ENCODE data around the gene TBC1D5. TPM values are rescaled to one million over a fixed set of nuclear protein-coding genes. Genes with fewer than 3 reads are reported as not detected.
"Not testable (repeated sequence)": the region's sequence is repeated elsewhere in the genome, so short reads cannot be mapped to it uniquely, and the experiment has no call there.

Gene TBC1D5
- total RNA-seq, 1 donor from 2014 or later: 74.6 TPM

- Histone ChIP-seq H3K9me3 (no peaks in the 10 kb centered on the region), H3K27ac (no peak overlapping the region), H3K36me3 (no peaks in the 10 kb centered on the region), H3K4me1 (no peaks in the 10 kb centered on the region), H3K27me3 (no peaks in the 10 kb centered on the region), H3K4me3 (no peak overlapping the region)
- DNase-seq (no peak), ATAC-seq (no peak)
- TF ChIP-seq CTCF (IDR thresholded peaks at IDR 0.05): no peak
- intact Hi-C loops (cut with DNase I): no loop called here
Measured at GRCh38 chr3:17129556-17129955, 612.9 kb downstream of the TBC1D5 start.

GRCh38 chr3:17128671-17129070 is 613.8 kb downstream of the TBC1D5 start:
- H3K4me1 ChIP-seq; H3K27me3 ChIP-seq; H3K27ac ChIP-seq; H3K36me3 ChIP-seq; H3K9me3 ChIP-seq; H3K4me3 ChIP-seq; DNase-seq; ATAC-seq; intact Hi-C loops (cut with DNase I): not testable (repeated sequence)

GRCh38 chr3:17125738-17126442 is 616.5 kb downstream of the TBC1D5 start:
- no peak overlapping the region for H3K4me3 ChIP-seq
- intact Hi-C loops (cut with DNase I): no loop called here
- H3K9me3 ChIP-seq: no peaks in the 10 kb centered on the region
- H3K27ac ChIP-seq: no peak overlapping the region
- H3K36me3 ChIP-seq: no peaks in the 10 kb centered on the region
- TF ChIP-seq CTCF (IDR thresholded peaks at IDR 0.05): no peak
- H3K27me3 ChIP-seq: no peaks in the 10 kb centered on the region
- no peaks in the 10 kb centered on the region for H3K4me1 ChIP-seq
- ATAC-seq (no peak), DNase-seq (no peak)

- Histone ChIP-seq H3K27me3 (no peaks in the 10 kb centered on the region), H3K9me3 (no peaks in the 10 kb centered on the region), H3K36me3 (no peaks in the 10 kb centered on the region), H3K27ac (no peak overlapping the region), H3K4me3 (no peak overlapping the region), H3K4me1 (no peaks in the 10 kb centered on the region)
- DNase-seq (no peak), ATAC-seq (no peak)
- intact Hi-C loops (cut with DNase I): no loop called here
- TF ChIP-seq CTCF (IDR thresholded peaks at IDR 0.05): no peak
Measured at GRCh38 chr3:17122758-17123157, 619.7 kb downstream of the TBC1D5 start.

- TF ChIP-seq CTCF (IDR thresholded peaks at IDR 0.05): no peak
- Histone ChIP-seq H3K27me3 (no peaks in the 10 kb centered on the region), H3K27ac (no peak overlapping the region), H3K9me3 (no peaks in the 10 kb centered on the region), H3K4me3 (no peak overlapping the region), H3K4me1 (no peaks in the 10 kb centered on the region), H3K36me3 (no peaks in the 10 kb centered on the region)
- no peak for ATAC-seq
- no peak for DNase-seq
- intact Hi-C loops (cut with DNase I): no loop called here
Measured at GRCh38 chr3:17121336-17121735, 621.1 kb downstream of the TBC1D5 start.

- DNase-seq (no peak), ATAC-seq (no peak)
- Histone ChIP-seq H3K36me3 (no peaks in the 10 kb centered on the region), H3K9me3 (no peaks in the 10 kb centered on the region), H3K27ac (no peak overlapping the region), H3K4me1 (no peaks in the 10 kb centered on the region), H3K4me3 (no peak overlapping the region), H3K27me3 (no peaks in the 10 kb centered on the region)
- no peak for TF ChIP-seq CTCF (IDR thresholded peaks at IDR 0.05)
- intact Hi-C loops (cut with DNase I): no loop called here
Measured at GRCh38 chr3:17120115-17120514, 622.3 kb downstream of the TBC1D5 start.
